ENCODE measurements around the gene RAB36. TPM values are rescaled to one million over a fixed set of nuclear protein-coding genes. Genes with fewer than 3 reads are reported as not detected.

The RAB36 gene
- total RNA-seq, 1 donor from 2014 or later, result 2.9 TPM

DNA sequence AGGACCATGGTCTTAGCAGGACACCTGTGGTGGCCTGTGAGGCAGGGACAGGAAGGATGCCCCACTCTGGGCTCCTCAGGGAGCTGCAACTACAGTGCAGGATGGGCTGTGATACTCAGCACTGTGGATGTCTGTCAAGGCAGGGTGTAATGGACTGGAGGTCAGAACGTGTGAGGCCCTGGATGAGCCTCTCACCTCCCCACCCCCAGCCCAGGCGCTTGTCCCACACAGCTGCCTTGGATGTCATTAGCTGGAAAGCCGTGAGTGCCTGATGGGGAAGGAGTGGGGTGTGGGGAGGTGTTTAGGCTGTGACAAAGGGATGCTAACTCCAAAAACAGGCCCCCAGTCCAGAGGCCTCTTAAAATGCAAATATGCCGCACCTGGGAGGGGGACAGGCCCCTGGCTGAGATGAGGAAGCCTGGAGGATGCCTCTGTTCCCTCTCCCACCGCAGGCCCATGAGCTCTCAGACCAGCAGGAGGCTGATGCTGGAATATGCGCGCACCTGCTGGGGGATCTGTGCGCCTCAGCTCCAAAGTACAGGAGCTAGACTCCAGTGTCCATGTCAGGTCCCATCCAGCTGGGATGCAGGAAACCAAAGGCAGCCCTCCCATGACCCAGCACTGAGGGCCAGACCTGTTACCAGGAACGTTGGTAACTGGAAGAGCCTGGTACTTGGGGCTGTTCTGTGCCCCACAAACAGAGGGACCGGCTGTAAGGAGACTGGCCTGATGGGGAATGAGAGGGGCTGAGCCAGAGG, 28.6 kb upstream of the RAB36 start:
- H3K4me3 Mint-ChIP-seq (ENCODE audit: unreplicated experiment), result no peak overlapping the region
- no peaks in the 10 kb centered on the region for H3K36me3 Mint-ChIP-seq (ENCODE audit: low read depth)
- TF ChIP-seq, protein P1, sequence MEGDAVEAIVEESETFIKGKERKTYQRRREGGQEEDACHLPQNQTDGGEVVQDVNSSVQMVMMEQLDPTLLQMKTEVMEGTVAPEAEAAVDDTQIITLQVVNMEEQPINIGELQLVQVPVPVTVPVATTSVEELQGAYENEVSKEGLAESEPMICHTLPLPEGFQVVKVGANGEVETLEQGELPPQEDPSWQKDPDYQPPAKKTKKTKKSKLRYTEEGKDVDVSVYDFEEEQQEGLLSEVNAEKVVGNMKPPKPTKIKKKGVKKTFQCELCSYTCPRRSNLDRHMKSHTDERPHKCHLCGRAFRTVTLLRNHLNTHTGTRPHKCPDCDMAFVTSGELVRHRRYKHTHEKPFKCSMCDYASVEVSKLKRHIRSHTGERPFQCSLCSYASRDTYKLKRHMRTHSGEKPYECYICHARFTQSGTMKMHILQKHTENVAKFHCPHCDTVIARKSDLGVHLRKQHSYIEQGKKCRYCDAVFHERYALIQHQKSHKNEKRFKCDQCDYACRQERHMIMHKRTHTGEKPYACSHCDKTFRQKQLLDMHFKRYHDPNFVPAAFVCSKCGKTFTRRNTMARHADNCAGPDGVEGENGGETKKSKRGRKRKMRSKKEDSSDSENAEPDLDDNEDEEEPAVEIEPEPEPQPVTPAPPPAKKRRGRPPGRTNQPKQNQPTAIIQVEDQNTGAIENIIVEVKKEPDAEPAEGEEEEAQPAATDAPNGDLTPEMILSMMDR (IDR thresholded peaks at IDR 0.05), result no peak
- no peak overlapping the region for H3K27ac Mint-ChIP-seq (ENCODE audit: unreplicated experiment)
- H3K4me1 Mint-ChIP-seq (ENCODE audit: low read depth), result peaks cover 7% of the 10 kb centered on the region
- no peaks in the 10 kb centered on the region for H3K9me3 Mint-ChIP-seq (ENCODE audit: low read depth)
- H3K27me3 Mint-ChIP-seq (ENCODE audit: low read depth), result no peaks in the 10 kb centered on the region
- no peak for DNase-seq (ENCODE audit: low spot score)

GRCh38 chr22:23117275-23117674, 28.0 kb upstream of the RAB36 start:
- Mint-ChIP-seq H3K4me1 (ENCODE audit: low read depth) (peaks cover 7% of the 10 kb centered on the region), H3K4me3 (ENCODE audit: unreplicated experiment) (no peak overlapping the region), H3K27ac (ENCODE audit: unreplicated experiment) (no peak overlapping the region), H3K36me3 (ENCODE audit: low read depth) (no peaks in the 10 kb centered on the region), H3K9me3 (ENCODE audit: low read depth) (no peaks in the 10 kb centered on the region), H3K27me3 (ENCODE audit: low read depth) (no peaks in the 10 kb centered on the region)
- TF ChIP-seq, protein P1 (IDR thresholded peaks at IDR 0.05), result no peak
- no peak for DNase-seq (ENCODE audit: low spot score)

DNA sequence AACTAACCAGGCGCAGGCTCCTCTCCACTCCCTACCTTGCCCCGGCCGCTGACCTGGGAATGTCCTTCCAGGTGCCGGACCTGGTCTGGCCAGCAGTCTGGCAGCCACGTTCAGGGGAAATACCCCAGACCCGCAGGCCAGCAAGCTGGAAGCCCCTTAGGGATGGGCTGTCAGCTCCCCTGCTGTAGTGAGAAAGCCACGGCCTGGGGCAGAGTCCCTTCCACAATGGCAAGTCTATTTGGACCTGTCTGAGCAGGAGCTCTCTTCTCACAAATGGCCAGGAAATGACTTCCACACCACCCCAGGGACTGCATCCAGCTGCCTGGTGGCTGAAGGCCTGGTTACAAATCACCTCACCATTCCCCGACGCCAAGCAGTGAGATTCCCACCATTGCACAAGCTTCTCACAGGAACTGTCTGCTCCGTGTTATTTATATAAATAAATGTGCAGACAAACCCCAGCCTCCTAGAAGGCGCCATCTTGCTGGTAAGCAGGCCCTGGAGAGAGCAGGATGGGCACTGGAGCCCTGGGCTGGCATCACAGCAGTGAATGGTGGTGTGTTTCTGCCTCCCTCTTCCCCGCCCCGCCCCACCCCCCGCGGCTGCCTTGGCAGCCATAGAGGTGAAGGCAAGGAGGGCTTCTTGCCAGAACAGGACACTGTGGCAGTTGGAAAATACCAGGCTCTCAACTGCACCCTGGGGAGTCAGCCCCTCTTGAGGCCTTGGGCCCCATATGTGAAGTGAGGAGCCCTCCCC, 27.2 kb upstream of the RAB36 start:
- H3K27me3 Mint-ChIP-seq (ENCODE audit: low read depth), result no peaks in the 10 kb centered on the region

DNA sequence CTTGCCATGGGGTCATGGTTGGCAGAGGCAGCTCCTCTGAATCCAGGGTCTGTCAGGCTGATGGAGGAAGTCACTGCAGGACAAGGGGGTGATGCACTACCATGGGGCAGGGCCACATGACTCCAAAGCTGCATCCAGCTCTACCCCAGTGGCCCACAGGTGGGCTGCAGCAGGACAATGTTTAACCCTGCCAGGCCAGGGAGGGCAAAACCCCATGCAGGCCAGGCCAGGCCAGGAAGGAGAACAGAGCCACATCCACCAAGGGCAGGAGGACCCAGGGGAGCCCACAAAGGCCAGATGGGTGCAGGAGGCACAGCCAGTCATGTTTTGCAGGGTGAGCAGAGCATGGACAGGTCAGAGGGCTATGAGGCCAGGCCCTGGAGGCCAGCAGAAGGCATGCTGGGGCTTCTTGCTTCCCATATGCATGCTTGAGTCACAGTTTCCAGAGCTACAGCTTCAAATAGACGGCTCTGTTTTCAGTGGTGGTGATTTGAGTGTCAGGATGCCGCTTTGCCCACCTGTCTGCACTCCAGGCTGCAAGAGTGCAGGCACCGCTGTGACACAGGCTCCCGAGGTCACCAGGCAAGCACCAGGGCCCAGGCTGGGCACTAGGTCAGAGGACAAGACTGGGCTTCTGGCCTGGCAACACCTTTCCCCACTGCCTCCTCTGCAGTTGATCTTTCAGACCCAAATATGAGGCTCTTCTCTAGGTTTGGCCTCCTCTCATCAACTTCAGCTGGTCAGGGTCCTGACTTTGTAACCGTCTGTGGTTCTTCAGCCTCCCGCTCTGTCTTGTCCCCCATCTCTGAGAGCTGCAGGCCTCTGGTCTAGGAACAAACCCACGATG, 26.4 kb upstream of the RAB36 start:
- Mint-ChIP-seq H3K9me3 (ENCODE audit: low read depth) (no peaks in the 10 kb centered on the region), H3K4me3 (ENCODE audit: unreplicated experiment) (no peak overlapping the region), H3K27ac (ENCODE audit: unreplicated experiment) (no peak overlapping the region), H3K27me3 (ENCODE audit: low read depth) (no peaks in the 10 kb centered on the region), H3K36me3 (ENCODE audit: low read depth) (no peaks in the 10 kb centered on the region), H3K4me1 (ENCODE audit: low read depth) (peaks cover 3% of the 10 kb centered on the region)
- TF ChIP-seq, protein P1 (IDR thresholded peaks at IDR 0.05), result no peak
- DNase-seq (ENCODE audit: low spot score), result no peak

More for the DNA sequence above, 27.2 kb upstream of the RAB36 start:
- no peak for DNase-seq (ENCODE audit: low spot score)
- Mint-ChIP-seq H3K36me3 (ENCODE audit: low read depth) (no peaks in the 10 kb centered on the region), H3K9me3 (ENCODE audit: low read depth) (no peaks in the 10 kb centered on the region), H3K27ac (ENCODE audit: unreplicated experiment) (no peak overlapping the region), H3K4me1 (ENCODE audit: low read depth) (peaks cover 5% of the 10 kb centered on the region), H3K4me3 (ENCODE audit: unreplicated experiment) (no peak overlapping the region)
- TF ChIP-seq, protein P1 (IDR thresholded peaks at IDR 0.05), result no peak
